ENCODE data around the gene PLRG1.
"Not testable (repeated sequence)": the region's sequence is repeated elsewhere in the genome, so short reads cannot be mapped to it uniquely, and the experiment has no call there.

Gene PLRG1

DNA sequence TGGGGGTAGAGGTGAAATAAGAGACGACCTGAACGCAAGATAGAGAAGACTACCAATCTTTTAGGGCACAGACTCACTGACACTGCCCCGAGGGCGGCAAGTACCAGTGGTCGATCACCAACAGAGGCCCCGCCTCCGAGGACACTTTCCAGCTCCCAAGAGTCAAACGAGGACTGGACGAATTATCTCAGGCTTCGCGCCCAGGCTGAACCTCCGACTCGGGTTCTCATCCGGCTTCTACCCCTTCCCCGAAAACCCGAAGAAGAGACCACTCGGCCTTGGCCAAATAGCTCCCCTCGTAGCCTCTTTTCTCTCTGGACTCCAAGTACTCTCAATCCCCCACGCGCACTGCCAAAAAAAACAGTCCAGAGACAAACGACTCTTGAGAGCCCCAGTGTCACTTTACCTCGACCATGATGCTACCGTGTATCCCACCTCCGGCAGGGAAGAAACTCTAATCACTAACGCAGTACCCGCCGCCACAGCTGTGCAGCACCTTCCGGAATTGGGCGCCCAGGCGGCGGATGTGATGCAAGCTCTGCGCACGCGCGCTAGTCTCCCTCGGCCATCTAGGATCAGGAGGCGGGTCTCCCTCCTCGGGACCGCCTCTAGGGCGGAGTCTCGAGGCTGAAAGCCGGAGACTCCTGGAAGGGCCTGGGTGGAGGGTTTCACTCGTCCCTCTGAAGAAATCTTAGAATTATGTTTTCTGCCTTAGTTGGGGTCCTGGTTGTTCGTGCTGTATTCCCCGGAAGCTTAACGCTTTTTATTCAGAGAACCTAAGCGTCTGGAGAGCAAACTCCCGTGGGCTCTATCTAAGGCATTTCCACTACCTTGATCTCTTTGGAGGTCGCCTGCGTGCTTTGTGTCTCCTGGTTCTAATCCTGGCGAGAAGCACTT lies at the start of gene PLRG1:
PLRG1 (minus strand) TSS at position 507 of the 897 bp plus-strand sequence; CDS start at position 415, 92 bp downstream.
- DNase-seq, result peak; percentile 92

DNA sequence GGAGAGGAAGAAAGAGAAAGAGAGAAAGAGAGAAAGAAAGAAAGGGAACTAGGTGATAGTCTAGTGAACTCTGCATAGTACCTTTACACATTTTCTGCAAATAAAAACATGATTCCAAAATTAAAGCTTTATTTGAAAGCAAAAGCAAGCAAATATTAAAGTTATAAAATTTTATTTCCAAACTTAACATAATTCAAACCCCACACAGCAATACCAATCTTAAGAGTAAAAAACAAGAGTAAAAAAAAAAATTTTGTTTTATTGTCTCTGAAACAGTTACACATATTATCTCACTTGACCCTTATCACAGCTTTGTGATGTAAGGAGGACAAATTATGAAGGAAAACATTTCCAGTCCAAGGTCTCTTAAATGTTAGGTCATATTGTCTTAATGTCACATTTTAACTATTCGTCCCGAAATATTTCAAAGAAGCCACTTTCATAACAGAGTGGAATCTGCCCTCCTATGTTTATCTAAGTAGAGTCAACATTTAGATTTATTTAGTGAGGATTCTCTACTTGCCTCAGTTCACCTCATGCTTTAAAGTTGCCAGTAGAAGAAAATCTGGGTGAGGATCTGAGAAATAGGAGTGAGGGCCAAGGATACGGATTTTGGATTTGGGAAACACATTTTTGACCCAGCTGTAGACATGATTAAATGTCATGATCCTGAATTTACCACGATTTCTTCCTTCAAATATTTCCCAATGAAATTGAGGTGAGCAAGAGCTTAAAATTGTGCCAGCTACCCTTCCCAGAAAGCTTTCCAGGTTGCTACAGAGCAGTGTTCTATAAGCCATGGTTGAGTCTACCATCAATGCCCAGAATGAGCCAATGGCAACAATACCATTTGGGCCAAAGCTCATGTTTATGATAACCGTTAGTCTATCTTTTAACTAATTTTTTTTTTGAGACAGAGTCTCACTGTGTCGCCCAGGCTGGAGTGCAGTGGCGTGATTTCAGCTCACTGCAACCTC lies 47.9 kb upstream of the PLRG1 start:
- no peak for DNase-seq

DNA sequence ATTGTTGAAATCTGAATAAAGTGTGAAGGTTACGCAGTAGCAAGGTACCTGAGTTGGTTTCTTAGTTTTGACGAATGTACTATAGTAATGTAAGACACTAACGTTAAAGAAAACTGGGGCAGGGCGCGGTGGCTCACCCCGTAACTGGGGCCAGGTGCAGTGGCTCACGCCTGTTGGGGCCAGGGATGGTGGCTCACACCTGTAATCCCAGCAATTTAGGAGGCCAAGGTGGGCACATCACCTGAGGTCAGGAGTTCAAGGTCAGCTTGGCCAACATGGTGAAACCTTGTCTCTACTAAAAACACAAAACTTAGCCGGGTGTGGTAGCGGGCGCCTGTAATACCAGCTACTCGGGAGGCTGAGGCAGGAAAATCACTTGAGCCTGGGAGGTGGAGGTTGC lies 47.1 kb upstream of the PLRG1 start:
- not testable (repeated sequence) for DNase-seq

DNA sequence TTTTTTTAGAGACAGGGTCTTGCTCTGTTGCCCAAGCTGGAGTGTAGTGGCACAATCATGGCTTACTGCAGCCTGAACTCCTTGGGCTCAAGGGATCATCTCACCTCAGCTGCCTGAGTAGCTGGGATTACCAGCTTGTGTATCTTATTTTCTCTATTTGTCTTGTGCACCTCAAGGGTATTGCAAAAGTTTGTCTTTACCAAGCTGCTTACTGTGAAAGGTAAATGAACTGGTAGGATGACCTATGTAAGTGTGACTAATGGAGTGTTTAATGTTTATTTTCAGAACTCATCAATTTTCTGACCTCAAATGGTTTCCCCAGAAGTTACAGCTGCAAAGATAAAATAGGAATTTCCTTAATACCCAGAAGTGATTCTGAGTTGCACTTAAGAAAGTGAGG lies 45.6 kb upstream of the PLRG1 start:
- DNase-seq, result no peak

DNA sequence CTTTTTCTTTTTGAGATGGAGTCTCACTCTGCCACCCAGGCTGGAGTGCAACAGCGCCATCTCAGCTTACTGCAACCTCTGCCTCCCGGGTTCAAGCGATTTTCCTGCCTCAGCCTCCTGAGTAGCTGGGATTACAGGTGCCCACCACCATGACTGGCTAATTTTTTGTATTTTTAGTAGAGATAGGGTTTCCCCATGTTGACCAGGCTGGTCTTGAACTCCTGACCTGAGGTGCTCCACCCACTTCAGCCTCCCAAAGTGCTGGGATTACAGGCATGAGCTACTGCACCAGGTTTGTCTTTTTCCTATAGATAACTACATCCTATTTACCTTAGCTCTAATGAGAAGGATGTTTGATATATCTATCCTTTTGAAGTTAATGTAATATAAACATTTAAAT lies 44.1 kb upstream of the PLRG1 start:
- DNase-seq, result not testable (repeated sequence)

DNA sequence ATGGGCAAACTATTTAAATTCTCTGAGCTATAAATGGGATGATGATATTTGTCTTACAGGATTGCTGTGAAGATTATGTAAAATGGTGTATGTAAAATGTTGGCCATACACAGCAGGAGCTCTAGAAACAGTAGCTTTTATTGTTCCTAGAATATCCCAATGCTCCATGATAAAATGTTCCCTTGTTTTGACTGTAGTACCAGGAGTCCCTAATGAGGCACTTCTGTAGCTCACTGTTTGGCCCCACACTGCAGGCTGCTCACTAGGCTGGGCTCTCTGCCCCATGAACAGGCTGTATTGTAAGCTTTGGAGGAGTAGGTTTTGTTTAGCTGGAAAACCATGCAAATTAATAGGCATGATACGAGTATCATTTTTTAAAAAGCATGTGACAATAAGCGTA lies 43.7 kb upstream of the PLRG1 start:
- DNase-seq, result no peak

DNA sequence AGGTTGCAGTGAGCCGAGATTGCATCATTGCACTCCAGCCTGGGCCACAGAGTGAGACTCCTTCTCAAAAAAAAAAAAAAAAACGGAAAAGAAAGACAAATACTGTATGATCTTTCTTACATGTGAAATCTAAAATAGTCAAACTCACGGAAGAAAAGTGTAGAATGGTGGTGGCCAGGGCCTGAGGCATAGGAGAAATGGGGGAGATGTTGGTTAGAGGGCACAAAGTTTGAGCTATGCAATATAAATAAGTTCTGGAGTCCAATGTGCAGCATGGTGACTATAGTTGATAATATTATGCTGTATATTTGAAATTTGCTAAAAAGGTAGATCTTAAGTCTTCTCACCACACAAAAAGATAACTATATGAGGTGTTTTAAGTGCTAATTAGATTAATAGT lies 41.7 kb upstream of the PLRG1 start:
- DNase-seq, result no peak

DNA sequence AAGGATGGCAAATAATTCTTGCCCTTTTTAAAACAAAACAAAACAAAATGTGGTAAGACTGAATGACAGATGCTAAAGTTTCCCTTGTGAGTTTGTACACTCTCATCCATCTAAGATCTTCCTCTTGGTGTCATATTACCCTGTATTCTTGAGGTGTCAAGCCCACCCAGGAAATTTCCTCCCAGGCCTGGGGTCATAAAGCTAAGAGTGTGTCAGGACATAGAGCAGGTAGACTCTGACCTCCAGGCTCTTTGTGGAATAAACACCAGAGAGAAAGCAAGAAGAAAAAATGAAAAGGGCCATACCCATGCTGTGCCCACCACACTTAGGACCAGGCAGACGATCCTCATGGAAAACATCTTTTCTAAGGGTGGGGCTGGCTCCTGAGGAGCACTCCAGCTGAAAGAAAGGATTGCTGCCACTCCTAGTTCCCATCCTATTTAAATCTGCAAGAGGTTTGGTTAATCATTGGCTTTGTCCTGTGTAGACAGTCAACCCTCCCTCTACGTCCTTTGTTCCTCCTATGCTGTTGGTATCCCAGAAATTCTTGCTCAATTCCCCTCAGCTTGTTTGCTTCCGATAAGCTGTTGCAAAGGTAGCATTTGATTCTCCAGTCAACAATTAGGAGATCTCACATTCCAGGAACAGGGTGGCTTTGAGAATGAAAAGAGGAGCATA lies 40.3 kb upstream of the PLRG1 start, which contains the start of gene FGA:
FGA (minus strand) TSS at position 414 of the 678 bp plus-strand sequence; CDS start at position 359, 55 bp downstream.
- DNase-seq, result no peak

DNA sequence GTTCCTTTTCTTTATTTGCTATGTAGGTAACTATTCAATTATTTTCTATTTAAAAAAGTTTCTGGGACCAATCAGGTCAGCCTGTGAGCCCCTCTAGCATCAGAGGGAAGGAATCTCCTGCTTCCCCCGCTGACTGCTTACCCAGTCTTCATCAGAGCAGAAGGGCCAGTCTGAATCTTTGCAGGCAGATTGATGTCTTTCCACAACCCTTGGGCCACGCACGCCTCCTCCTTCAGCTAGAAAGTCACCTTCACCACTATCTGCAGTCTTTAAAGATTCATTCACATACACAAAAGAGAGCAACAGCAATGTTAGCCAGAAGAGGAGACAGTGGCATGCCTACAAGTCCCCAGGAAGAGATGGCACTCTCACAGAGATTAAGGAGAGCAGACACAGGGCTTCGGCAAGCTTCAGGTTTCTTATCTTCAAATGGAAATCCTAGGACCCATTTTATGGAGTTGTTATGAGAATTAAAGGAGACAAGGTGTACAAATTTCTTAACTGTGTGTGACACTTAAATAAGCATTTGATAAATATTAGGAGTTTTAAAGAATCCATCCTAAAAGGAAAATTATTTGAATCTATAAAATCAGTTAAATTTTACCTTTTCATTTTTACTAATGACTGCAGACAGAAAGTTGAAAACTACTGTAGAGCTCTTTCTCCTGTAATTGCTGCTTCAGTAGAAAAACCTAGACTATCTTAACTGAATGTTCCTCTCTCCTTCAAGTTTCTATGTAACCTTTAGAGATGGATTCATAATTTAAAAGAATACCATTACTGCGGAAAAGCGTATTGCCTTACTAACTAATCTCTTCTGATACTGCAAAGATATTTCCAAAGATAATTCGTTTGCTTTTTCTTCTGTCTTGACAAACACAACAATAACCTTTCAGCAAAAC lies 39.3 kb upstream of the PLRG1 start:
- no peak for DNase-seq

DNA sequence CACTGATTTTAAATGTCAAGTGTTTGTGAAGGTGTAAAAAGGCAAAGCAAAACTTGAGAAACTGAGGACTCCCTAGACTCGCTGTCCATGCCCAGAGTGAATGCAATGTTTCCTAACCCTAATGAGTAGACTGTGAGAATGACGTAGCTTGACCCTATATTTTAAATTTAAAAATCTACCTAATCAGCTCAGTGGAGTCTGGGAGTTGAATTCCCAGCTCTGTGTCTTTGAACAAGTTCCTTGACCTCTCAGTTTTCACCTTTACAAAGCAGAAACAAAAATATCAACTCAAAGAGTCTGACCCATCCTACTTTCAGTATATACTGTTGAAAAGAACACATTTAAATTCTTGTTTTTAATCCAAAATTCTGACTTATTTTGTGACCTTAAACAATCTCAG lies 38.0 kb upstream of the PLRG1 start:
- DNase-seq, result no peak

DNA sequence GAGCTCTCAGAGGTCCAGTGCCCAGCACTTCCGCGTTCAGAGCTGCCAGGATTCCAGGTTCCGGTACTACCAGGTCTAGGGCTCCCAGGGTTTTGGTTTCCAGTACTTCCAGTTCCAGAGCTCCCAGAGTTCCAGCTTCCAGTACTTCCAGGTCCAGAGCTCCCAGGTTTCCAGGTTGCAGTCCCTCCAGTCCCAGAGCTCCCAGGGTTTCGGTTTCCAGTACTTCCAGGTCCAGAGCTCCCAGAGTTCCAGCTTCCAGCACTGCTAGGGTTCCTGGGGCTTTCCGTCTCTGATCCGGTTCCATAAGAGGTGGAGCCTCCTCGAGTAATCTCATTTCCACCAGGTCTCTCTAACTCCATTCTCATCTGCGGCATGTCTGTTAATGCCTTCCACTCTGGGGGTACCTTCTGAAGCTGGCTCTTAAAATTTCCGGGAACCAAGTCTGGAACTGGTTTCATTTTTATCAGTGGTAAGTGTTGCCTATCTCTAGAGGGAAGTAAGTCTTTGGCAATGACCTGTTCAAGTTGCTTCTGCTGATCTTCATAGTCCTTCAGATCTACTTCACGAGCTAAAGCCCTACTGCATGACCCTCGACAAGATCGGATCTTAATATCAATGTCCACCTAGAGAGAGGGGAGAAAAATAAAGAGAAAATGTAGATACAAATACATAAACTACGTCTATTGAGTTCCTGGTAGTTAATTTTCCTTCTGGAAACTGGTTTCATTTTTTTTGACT lies 36.3 kb upstream of the PLRG1 start:
- no peak for DNase-seq

DNA sequence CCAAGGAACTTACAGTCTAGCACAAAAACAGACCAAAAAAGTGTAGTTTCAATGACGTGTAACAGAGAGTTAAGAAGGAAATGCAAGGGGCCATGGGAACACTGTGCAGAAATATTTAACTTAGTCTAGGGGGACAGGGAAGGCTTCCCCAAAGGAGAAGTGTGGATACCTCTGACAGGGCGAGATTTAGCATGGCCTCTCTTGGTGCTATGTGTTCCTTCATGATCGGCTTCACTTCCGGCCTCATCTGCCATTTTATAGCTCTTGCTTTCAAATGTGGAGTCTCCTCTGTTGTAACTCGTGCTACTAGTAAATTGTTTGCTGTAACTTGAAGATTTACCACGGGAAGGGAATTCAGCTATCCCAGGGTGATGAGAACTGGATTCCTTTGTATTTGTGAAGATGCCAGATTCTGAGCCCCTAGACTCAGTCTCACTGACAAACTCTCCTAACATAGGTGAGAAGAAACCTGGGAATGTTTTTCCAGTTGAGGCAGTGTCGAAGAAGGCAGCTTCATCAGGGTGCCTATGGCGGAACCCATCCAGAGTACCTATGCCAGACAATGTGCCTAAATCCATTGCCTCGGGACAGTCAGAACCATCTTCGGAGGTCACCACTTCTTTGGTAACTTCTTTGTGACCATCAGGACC lies 35.3 kb upstream of the PLRG1 start:
- no peak for DNase-seq

DNA sequence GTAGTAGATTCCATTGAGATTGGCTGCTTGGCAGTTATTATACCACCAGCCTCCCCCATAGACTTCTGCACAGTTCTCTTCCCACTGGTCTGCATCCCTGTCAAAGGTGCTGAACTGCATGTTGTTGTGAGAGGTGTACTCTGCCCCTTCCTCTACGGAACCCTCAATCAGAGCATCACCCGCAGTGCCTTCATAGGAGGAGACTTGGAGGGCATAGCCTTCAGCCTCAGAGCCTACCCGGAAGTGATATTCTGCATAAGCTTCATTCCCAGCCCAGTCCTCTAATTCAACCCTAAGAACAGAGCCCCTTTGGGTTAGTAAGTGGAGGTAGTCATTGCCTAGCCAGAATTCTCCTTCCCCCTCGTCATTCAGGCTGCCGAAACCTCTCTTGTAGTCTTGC lies 34.1 kb upstream of the PLRG1 start:
- no peak for DNase-seq

DNA sequence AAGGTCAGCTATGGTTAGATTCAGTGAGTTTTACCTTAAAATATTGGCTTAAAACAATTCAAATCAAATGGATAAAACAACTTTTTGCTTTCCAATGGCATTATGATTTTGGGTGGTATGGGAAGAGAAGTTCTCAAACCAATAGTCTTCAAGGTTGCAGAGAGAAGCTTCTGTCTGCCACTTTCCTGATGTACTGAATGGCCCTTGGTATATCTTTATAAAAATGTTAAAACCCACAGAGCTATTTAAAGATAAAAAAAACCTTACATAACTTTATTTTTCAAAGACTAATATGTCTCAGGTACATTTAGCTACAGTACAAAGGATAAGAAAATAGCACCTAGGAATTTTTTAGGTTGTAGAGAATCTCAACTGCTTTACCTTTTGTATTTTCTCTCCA lies 33.5 kb upstream of the PLRG1 start:
- no peak for DNase-seq

DNA sequence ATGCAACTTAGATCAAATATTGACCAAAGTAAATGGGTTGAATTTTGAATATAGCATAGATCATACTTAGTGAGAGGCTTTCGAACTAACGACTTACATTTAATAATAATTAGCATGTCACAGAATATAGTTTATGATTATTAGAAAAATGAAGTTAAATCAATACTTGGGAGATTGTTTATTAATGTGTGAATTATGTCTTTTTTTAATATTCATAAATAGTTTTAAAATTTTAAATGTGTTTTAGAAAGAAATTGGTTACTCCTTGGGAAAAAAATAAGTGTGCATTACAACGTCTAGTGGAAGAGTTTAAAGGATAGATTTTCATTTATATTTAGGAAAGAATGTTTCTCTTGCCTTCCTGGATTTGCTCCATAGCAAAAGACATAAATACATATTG lies 33.0 kb upstream of the PLRG1 start:
- DNase-seq, result no peak

DNA sequence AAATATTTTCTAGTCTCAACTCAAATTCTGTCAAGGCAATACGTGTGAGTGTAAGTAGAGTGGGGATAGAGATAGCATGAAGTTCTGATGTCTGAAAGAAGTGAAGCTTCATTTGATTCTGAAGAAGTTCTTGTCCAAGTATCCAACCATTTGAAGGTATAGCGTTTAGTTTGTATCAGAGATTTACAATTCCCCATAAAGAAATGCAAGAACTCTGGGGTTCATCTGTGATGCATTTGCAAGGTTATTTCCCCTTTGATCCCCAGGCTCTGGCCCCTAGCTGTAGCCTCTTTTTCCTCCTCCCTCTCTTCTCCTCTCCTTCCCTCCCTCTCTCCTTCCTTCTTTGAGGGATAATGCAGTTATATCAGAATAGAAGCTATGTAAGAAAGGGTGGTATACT lies 32.5 kb upstream of the PLRG1 start:
- DNase-seq, result no peak

DNA sequence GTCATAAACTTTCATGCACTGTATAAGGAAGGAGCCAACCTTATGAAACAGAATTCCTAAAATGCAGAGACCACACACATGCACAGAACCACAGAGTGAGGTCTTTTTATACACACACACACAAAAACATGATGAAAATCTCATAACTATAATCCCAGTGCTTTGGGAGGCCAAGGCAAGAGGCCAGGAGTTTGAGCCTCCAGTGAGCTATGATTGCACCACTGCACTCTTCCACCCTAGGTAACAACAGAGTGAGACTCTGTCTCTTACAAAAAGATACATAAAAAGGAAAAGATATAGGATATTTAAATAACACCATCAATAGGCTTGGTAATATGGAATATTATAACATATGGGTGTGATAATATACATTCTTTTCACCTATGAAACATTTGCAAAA lies 29.7 kb upstream of the PLRG1 start:
- no peak for DNase-seq

DNA sequence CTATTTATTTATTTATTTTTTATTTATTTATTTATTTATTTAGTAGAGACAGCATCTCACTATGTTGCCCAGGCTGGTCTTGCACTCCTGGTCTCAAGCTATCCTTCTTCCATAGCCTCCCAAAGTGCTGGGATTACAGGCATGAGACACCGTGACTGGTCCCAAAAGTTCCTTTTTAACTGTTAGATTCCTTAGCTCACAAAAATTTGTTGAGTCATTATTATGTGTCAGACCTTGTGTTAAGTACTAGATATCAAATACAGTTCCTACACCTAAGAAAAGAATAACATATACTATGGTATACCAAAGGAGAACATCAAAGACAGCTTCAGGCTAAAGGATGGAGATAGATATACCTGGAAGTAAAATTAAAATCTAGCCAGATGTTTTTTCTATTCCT lies 28.7 kb upstream of the PLRG1 start:
- no peak for DNase-seq

DNA sequence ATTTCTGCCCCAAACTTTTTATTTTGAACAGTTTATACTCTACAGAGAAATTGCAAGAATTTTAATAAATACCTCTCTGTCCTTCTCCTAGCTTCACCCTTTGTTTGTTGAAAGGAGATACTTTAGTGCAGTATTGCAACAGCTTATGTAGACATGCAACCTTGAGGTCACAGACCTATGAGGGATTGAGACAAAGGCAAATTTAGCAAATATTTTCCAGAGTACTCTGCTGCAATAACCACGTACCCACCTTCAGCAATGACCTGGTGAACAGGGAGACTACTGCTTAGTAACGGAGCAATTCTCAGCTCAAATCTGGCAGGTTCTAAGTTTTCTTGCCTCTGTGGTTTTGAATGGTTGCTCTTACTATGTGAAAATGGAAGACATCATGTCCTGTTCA lies 27.1 kb upstream of the PLRG1 start:
- DNase-seq, result no peak

DNA sequence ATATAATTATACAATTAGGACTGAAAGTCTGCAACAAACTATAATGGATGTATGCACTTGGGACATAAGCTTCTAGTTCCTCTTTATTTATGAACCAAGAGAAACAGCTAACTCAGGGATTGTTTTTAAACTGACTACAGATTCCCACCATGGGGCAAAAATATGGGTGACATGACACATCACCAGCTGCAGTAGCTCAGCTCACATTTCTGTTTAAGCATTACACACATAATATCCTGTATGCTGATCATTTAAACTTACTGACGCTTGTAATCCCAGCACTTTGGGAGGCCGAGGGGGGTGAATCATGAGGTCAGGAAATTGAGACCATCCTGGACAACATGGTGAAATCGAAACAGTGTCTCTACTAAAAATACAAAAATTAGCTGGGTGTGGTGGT lies 24.1 kb upstream of the PLRG1 start:
- no peak for DNase-seq

All from activated T-cell treated with anti-CD3 and anti-CD28 coated beads for 4 hours (primary cell).